Measurements from ENCODE around the gene TBC1D10A. TPM values are rescaled to one million over a fixed set of nuclear protein-coding genes. Genes with fewer than 3 reads are reported as not detected.

TBC1D10A gene
- total RNA-seq, 1 donor from 2014 or later, result 15.3 TPM

- TF ChIP-seq, protein P1, sequence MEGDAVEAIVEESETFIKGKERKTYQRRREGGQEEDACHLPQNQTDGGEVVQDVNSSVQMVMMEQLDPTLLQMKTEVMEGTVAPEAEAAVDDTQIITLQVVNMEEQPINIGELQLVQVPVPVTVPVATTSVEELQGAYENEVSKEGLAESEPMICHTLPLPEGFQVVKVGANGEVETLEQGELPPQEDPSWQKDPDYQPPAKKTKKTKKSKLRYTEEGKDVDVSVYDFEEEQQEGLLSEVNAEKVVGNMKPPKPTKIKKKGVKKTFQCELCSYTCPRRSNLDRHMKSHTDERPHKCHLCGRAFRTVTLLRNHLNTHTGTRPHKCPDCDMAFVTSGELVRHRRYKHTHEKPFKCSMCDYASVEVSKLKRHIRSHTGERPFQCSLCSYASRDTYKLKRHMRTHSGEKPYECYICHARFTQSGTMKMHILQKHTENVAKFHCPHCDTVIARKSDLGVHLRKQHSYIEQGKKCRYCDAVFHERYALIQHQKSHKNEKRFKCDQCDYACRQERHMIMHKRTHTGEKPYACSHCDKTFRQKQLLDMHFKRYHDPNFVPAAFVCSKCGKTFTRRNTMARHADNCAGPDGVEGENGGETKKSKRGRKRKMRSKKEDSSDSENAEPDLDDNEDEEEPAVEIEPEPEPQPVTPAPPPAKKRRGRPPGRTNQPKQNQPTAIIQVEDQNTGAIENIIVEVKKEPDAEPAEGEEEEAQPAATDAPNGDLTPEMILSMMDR (conservative IDR thresholded peaks at IDR 0.05), result no peak
- Mint-ChIP-seq H3K36me3 (no peaks in the 10 kb centered on the region), H3K4me1 (ENCODE audit: unreplicated experiment) (peaks cover 25% of the 10 kb centered on the region), H3K27ac (peak overlapping the region; percentile 35), H3K9me3 (no peaks in the 10 kb centered on the region), H3K27me3 (peaks cover 6% of the 10 kb centered on the region), H3K4me3 (peak overlapping the region; percentile 49)
- DNase-seq (ENCODE audit: extremely low spot score, unreplicated experiment), result no peak
Measured at GRCh38 chr22:30252411-30253204, 74.1 kb downstream of the TBC1D10A start.

- no peaks in the 10 kb centered on the region for H3K9me3 Mint-ChIP-seq
- H3K27ac Mint-ChIP-seq, result peak overlapping the region; percentile 26
- DNase-seq (ENCODE audit: extremely low spot score, unreplicated experiment), result no peak
- no peaks in the 10 kb centered on the region for H3K36me3 Mint-ChIP-seq
- TF ChIP-seq, protein P1 (conservative IDR thresholded peaks at IDR 0.05), result no peak
- H3K4me3 Mint-ChIP-seq, result no peak overlapping the region
- H3K4me1 Mint-ChIP-seq (ENCODE audit: unreplicated experiment), result peaks cover 28% of the 10 kb centered on the region
- peaks cover 7% of the 10 kb centered on the region for H3K27me3 Mint-ChIP-seq
Measured at GRCh38 chr22:30251711-30252110, 75.0 kb downstream of the TBC1D10A start.

DNA sequence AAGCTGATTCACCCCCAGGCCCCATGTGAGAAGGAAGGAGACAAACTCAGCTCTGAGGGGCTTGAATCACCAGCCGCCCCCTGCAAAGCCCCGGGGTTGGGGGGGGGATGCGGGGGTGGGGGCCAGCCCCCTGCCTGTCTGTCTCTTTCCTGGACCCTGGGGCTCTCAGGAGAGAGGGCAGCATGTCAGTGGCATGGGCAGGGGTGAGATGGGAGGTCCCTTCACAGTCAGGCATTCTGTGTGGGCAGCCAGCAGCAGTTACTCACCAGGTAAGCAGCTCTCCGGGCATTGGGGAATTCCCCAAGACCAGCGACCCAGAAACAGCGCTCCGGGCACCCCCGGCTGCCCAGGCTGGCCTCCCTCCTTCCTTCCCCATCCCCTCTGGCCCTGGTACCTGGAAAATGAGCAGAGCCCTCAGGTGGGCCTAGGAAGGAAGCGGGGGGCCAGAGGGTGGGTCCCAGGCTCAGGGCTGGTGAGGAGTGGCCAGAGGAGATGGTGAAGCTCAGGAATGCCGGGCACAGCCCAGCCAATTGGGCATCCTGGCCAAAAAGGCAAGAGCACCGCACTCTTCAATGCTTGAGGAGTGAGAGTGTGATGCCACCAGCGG is 76.0 kb downstream of the TBC1D10A start:
- TF ChIP-seq, protein P1 (conservative IDR thresholded peaks at IDR 0.05), result no peak
- DNase-seq (ENCODE audit: extremely low spot score, unreplicated experiment), result no peak
- Mint-ChIP-seq H3K36me3 (no peaks in the 10 kb centered on the region), H3K27ac (no peak overlapping the region), H3K9me3 (no peaks in the 10 kb centered on the region), H3K27me3 (peaks cover 13% of the 10 kb centered on the region), H3K4me3 (no peak overlapping the region), H3K4me1 (ENCODE audit: unreplicated experiment) (peaks cover 27% of the 10 kb centered on the region)

GRCh38 chr22:30250039-30250565 is 76.6 kb downstream of the TBC1D10A start:
- Mint-ChIP-seq H3K4me3 (no peak overlapping the region), H3K9me3 (no peaks in the 10 kb centered on the region), H3K36me3 (no peaks in the 10 kb centered on the region), H3K27me3 (peaks cover 13% of the 10 kb centered on the region), H3K27ac (no peak overlapping the region), H3K4me1 (ENCODE audit: unreplicated experiment) (peaks cover 27% of the 10 kb centered on the region)
- DNase-seq (ENCODE audit: extremely low spot score, unreplicated experiment), result no peak
- TF ChIP-seq, protein P1 (conservative IDR thresholded peaks at IDR 0.05), result no peak

- peak overlapping the region; percentile 28 for H3K4me3 Mint-ChIP-seq
- H3K27me3 Mint-ChIP-seq, result peaks cover 17% of the 10 kb centered on the region
- no peaks in the 10 kb centered on the region for H3K9me3 Mint-ChIP-seq
Measured at GRCh38 chr22:30249049-30250038, 77.4 kb downstream of the TBC1D10A start.

More at GRCh38 chr22:30249049-30250038, 77.4 kb downstream of the TBC1D10A start:
- Mint-ChIP-seq H3K4me1 (ENCODE audit: unreplicated experiment) (peaks cover 31% of the 10 kb centered on the region), H3K27ac (no peak overlapping the region), H3K36me3 (no peaks in the 10 kb centered on the region)
- TF ChIP-seq, protein P1 (conservative IDR thresholded peaks at IDR 0.05), result no peak
- DNase-seq (ENCODE audit: extremely low spot score, unreplicated experiment), result no peak

Measured in type B pancreatic cell (in vitro differentiated cells).